WTC11 (cell line): ENCODE measurements around the gene GPR26. TPM values are rescaled to one million over a fixed set of nuclear protein-coding genes. Genes with fewer than 3 reads are reported as not detected.

Source experiments
- ATAC-seq: fragments of 200-7000 bp; cut with Tn5 transposase; 2 replicates; pipeline ENCODE4 v1.10.0; 2021; ENCODE audit warnings: mild to moderate bottlenecking, moderate library complexity
- CTCF ChIA-PET: fragments of 300-600 bp; sonication (Branson Sonifier 250); formaldehyde crosslinking; loops from one replicate; lab custom pipeline; 2021; ENCODE audit warnings: antibody characterized with exemption; lab: Charles Lee
- POLR2A ChIA-PET: fragments of 350-600 bp; sonication (Branson Sonifier 250); formaldehyde crosslinking; loops from one replicate; lab custom pipeline; 2021; ENCODE audit warnings: antibody characterized with exemption; lab: Charles Lee
- DNase-seq: peaks from one replicate; pipeline ENCODE4 v3.0.0; 2021; ENCODE audit warnings: low spot score
- H3K27ac Mint-ChIP-seq: 2 replicates; pipeline ENCODE4 v1.8.0; 2021; ENCODE audit warnings: mixed read lengths
- H3K27me3 Mint-ChIP-seq: 2 replicates; pipeline ENCODE4 v1.8.0; 2021; ENCODE audit warnings: low read depth, mild to moderate bottlenecking, moderate library complexity, mixed read lengths
- H3K36me3 Mint-ChIP-seq: 2 replicates; pipeline ENCODE4 v1.8.0; 2021; ENCODE audit warnings: mixed read lengths
- H3K4me1 Mint-ChIP-seq: 2 replicates; pipeline ENCODE4 v1.8.0; 2022; ENCODE audit warnings: mixed read lengths
- H3K4me3 Mint-ChIP-seq: 2 replicates; pipeline ENCODE4 v1.8.0; 2021; ENCODE audit warnings: mild to moderate bottlenecking, moderate library complexity, mixed read lengths
- H3K9me3 Mint-ChIP-seq: 2 replicates; pipeline ENCODE4 v1.8.0; 2021; ENCODE audit warnings: mixed read lengths
- CREB1 ChIP-seq: sonication (generic); formaldehyde crosslinking; IDR thresholded peaks from 2 replicates; pipeline ENCODE4 v1.8.0; 2023; ENCODE audit warnings: mild to moderate bottlenecking, missing genetic modification reagents
- FOXK1 ChIP-seq: sonication (generic); formaldehyde crosslinking; IDR thresholded peaks from 2 replicates; pipeline ENCODE4 v1.8.0; 2022; ENCODE audit warnings: mild to moderate bottlenecking, moderate library complexity, missing genetic modification reagents
- NR2C2 ChIP-seq: sonication (generic); formaldehyde crosslinking; IDR thresholded peaks from 2 replicates; pipeline ENCODE4 v1.8.0; 2022; ENCODE audit warnings: mild to moderate bottlenecking, missing genetic modification reagents
- SP1 ChIP-seq: sonication (generic); formaldehyde crosslinking; conservative IDR thresholded peaks from 2 replicates; pipeline ENCODE4 v1.8.1; 2022; ENCODE audit warnings: missing genetic modification reagents
- ZNF232 ChIP-seq: sonication (generic); formaldehyde crosslinking; IDR thresholded peaks from 2 replicates; pipeline ENCODE4 v1.8.0; 2022; ENCODE audit warnings: mild to moderate bottlenecking, missing genetic modification reagents
- ZNF263 ChIP-seq: sonication (generic); formaldehyde crosslinking; IDR thresholded peaks from 2 replicates; pipeline ENCODE4 v1.8.1; 2022; ENCODE audit warnings: low read depth, mild to moderate bottlenecking, moderate library complexity, missing genetic modification reagents
- ZNF671 ChIP-seq: fragments of 250-450 bp; sonication (Bioruptor Pico); IDR thresholded peaks from 2 replicates; pipeline ENCODE4 v1.8.0; 2021; ENCODE audit warnings: mild to moderate bottlenecking
- total RNA-seq: library from RNA; stranded (reverse); gene quantifications from 3 replicates; pipeline ENCODE4 v1.2.3, GENCODE V29; 2021
- TF ChIP-seq, protein P1 (sequence below): sonication (generic); formaldehyde crosslinking; IDR thresholded peaks from 2 replicates; pipeline ENCODE4 v1.8.0; 2023; ENCODE audit warnings: missing genetic modification reagents
- TF ChIP-seq, protein P2 (sequence below): sonication (generic); formaldehyde crosslinking; IDR thresholded peaks from 2 replicates; pipeline ENCODE4 v1.8.0; 2022; ENCODE audit warnings: mild to moderate bottlenecking, missing genetic modification reagents
- TF ChIP-seq, protein P3 (sequence below): fragments of 250-450 bp; sonication (Bioruptor Pico); IDR thresholded peaks from 2 replicates; pipeline ENCODE4 v1.9.0; 2021; ENCODE audit warnings: mild to moderate bottlenecking
- TF ChIP-seq, protein P4 (sequence below): fragments of 250-450 bp; sonication (Bioruptor Pico); conservative IDR thresholded peaks from 2 replicates; pipeline ENCODE4 v1.9.0; 2021; ENCODE audit warnings: mild to moderate bottlenecking
- TF ChIP-seq, protein P5 (sequence below): fragments of 200-600 bp; IDR thresholded peaks from 2 replicates; pipeline ENCODE4 v1.8.0; 2022; ENCODE audit warnings: antibody characterized with exemption
- TF ChIP-seq, protein P6 (sequence below): sonication (generic); formaldehyde crosslinking; IDR thresholded peaks from 2 replicates; pipeline ENCODE4 v1.8.0; 2022; ENCODE audit warnings: missing genetic modification reagents
- TF ChIP-seq, protein P7 (sequence below): fragments of 250-450 bp; sonication (Bioruptor Pico); IDR thresholded peaks from 2 replicates; pipeline ENCODE4 v1.9.0; 2021; ENCODE audit warnings: mild to moderate bottlenecking, borderline replicate concordance

The GPR26 gene
- total RNA-seq, 1 experiment from 2014 or later = 0.07 TPM

DNA sequence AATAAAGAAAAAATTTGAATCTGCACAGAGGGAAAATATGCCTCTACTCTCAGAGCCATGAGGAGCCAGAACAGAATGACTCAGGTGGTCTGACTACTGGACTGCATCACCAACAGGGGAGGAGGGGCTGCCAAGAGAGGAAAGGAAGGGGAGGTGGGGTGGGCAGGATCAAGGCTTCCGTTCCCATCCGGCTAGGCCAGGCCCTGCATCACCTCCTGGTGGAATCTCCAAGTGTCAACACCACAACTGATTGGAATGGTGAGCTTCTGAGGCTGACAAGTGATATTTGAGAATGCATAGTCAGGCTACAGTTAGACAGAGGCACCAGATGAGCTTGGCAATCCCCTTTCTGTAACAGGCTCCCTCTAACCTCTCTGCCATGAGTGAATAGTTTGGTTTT lies 10.4 kb upstream of the GPR26 start:
- Mint-ChIP-seq H3K4me3 (no peak overlapping the region), H3K27me3 (no peaks in the 10 kb centered on the region), H3K4me1 (peaks cover 16% of the 10 kb centered on the region), H3K36me3 (no peaks in the 10 kb centered on the region), H3K9me3 (peaks cover 5% of the 10 kb centered on the region; the same call in 1 of the 2 replicates), H3K27ac (no peak overlapping the region)
- DNase-seq (peak; percentile 76), ATAC-seq (peak; percentile 98)
- TF ChIP-seq ZNF232 (CRISPR knock-in tag) (no peak), ZNF671 (CRISPR knock-in tag) (no peak), NR2C2 (CRISPR knock-in tag) (no peak), FOXK1 (CRISPR knock-in tag) (peak; percentile 33; the same call in 1 of the 2 replicates), SP1 (CRISPR knock-in tag) (0 out of 2 replicates have a peak, but pooled peaks have one; percentile 36)
- TF ChIP-seq, protein P1, sequence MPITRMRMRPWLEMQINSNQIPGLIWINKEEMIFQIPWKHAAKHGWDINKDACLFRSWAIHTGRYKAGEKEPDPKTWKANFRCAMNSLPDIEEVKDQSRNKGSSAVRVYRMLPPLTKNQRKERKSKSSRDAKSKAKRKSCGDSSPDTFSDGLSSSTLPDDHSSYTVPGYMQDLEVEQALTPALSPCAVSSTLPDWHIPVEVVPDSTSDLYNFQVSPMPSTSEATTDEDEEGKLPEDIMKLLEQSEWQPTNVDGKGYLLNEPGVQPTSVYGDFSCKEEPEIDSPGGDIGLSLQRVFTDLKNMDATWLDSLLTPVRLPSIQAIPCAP (CRISPR knock-in tag) = no peak
- TF ChIP-seq, protein P2, sequence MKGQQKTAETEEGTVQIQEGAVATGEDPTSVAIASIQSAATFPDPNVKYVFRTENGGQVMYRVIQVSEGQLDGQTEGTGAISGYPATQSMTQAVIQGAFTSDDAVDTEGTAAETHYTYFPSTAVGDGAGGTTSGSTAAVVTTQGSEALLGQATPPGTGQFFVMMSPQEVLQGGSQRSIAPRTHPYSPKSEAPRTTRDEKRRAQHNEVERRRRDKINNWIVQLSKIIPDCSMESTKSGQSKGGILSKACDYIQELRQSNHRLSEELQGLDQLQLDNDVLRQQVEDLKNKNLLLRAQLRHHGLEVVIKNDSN = no peak
- TF ChIP-seq, protein P3, sequence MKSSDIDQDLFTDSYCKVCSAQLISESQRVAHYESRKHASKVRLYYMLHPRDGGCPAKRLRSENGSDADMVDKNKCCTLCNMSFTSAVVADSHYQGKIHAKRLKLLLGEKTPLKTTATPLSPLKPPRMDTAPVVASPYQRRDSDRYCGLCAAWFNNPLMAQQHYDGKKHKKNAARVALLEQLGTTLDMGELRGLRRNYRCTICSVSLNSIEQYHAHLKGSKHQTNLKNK (CRISPR knock-in tag) = no peak
- ChIA-PET CTCF (interaction anchor here (0.6 to 2.6 kb wide), 17 partner anchors 8 to 612 kb away, joined by 3 to 46 read pairs (median 5); partner anchors contain the start of gene GPR26), POLR2A (no interaction called here)

DNA sequence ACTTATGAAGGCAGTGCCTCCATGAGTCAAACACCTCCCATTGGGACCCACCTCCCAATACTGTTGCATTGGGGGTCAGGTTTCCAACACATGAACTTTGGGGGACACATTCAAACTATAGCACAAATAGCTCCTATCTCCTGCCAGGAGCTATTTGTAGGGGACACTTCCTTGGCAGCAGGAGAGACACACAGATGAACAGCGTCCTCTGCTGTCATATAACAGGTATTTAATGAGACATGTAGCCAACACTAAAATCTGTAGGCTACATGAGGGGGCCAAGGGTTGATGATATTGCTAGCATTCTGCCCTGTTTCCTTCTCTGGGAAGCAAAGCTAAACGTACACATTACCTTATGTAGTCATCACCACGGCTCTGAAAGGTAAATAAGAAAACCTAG lies 2.6 kb upstream of the GPR26 start:
- DNase-seq (no peak), ATAC-seq (peak; percentile 26)
- no peak overlapping the region for H3K4me3 Mint-ChIP-seq
- peaks cover 12% of the 10 kb centered on the region for H3K4me1 Mint-ChIP-seq
- no peak for TF ChIP-seq ZNF263 (CRISPR knock-in tag)
- TF ChIP-seq, protein P4, sequence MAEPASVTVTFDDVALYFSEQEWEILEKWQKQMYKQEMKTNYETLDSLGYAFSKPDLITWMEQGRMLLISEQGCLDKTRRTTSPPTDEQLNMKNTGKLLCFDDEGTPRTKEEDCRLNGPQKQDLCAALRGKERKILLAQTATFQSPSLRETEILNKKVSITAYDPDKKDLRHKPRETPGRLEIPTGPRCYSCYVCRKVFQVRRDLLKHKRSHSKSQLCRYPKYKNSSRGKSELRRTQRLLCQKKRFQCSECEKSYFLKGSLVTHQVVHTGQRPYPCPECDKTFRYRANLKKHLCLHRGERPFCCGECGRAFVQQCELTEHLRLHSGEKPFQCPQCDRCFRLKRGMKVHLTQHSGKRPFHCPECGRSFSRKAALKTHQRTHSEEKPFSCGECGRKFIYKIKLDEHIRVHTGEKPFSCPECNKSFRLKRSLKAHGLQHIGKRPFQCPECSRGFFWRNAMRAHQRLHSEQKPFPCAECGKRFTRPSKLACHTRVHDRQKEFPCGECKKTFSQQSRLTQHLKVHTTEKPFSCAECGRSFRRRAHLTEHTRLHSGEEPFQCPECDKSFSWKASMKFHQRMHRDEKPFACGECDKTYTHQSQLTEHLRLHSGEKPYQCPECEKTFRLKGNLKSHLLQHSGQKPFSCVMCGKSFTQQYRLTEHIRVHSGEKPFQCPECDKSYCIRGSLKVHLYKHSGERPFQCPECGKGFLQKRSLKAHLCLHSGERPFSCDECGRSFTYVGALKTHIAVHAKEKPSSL = no peak
- TF ChIP-seq, protein P5, sequence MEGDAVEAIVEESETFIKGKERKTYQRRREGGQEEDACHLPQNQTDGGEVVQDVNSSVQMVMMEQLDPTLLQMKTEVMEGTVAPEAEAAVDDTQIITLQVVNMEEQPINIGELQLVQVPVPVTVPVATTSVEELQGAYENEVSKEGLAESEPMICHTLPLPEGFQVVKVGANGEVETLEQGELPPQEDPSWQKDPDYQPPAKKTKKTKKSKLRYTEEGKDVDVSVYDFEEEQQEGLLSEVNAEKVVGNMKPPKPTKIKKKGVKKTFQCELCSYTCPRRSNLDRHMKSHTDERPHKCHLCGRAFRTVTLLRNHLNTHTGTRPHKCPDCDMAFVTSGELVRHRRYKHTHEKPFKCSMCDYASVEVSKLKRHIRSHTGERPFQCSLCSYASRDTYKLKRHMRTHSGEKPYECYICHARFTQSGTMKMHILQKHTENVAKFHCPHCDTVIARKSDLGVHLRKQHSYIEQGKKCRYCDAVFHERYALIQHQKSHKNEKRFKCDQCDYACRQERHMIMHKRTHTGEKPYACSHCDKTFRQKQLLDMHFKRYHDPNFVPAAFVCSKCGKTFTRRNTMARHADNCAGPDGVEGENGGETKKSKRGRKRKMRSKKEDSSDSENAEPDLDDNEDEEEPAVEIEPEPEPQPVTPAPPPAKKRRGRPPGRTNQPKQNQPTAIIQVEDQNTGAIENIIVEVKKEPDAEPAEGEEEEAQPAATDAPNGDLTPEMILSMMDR = peak; percentile 58
- no peak for TF ChIP-seq FOXK1 (CRISPR knock-in tag)
- TF ChIP-seq, protein P6, sequence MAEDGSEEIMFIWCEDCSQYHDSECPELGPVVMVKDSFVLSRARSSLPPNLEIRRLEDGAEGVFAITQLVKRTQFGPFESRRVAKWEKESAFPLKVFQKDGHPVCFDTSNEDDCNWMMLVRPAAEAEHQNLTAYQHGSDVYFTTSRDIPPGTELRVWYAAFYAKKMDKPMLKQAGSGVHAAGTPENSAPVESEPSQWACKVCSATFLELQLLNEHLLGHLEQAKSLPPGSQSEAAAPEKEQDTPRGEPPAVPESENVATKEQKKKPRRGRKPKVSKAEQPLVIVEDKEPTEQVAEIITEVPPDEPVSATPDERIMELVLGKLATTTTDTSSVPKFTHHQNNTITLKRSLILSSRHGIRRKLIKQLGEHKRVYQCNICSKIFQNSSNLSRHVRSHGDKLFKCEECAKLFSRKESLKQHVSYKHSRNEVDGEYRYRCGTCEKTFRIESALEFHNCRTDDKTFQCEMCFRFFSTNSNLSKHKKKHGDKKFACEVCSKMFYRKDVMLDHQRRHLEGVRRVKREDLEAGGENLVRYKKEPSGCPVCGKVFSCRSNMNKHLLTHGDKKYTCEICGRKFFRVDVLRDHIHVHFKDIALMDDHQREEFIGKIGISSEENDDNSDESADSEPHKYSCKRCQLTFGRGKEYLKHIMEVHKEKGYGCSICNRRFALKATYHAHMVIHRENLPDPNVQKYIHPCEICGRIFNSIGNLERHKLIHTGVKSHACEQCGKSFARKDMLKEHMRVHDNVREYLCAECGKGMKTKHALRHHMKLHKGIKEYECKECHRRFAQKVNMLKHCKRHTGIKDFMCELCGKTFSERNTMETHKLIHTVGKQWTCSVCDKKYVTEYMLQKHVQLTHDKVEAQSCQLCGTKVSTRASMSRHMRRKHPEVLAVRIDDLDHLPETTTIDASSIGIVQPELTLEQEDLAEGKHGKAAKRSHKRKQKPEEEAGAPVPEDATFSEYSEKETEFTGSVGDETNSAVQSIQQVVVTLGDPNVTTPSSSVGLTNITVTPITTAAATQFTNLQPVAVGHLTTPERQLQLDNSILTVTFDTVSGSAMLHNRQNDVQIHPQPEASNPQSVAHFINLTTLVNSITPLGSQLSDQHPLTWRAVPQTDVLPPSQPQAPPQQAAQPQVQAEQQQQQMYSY (CRISPR knock-in tag) = no peak
- TF ChIP-seq, protein P7, sequence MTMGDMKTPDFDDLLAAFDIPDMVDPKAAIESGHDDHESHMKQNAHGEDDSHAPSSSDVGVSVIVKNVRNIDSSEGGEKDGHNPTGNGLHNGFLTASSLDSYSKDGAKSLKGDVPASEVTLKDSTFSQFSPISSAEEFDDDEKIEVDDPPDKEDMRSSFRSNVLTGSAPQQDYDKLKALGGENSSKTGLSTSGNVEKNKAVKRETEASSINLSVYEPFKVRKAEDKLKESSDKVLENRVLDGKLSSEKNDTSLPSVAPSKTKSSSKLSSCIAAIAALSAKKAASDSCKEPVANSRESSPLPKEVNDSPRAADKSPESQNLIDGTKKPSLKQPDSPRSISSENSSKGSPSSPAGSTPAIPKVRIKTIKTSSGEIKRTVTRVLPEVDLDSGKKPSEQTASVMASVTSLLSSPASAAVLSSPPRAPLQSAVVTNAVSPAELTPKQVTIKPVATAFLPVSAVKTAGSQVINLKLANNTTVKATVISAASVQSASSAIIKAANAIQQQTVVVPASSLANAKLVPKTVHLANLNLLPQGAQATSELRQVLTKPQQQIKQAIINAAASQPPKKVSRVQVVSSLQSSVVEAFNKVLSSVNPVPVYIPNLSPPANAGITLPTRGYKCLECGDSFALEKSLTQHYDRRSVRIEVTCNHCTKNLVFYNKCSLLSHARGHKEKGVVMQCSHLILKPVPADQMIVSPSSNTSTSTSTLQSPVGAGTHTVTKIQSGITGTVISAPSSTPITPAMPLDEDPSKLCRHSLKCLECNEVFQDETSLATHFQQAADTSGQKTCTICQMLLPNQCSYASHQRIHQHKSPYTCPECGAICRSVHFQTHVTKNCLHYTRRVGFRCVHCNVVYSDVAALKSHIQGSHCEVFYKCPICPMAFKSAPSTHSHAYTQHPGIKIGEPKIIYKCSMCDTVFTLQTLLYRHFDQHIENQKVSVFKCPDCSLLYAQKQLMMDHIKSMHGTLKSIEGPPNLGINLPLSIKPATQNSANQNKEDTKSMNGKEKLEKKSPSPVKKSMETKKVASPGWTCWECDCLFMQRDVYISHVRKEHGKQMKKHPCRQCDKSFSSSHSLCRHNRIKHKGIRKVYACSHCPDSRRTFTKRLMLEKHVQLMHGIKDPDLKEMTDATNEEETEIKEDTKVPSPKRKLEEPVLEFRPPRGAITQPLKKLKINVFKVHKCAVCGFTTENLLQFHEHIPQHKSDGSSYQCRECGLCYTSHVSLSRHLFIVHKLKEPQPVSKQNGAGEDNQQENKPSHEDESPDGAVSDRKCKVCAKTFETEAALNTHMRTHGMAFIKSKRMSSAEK (CRISPR knock-in tag) = no peak
- no peak for TF ChIP-seq CREB1 (CRISPR knock-in tag)
- H3K27ac Mint-ChIP-seq = no peak overlapping the region
- ChIA-PET POLR2A (no interaction called here), CTCF (interaction anchor here (0.6 to 6.9 kb wide), 40 partner anchors 9 to 310 kb away, joined by 3 to 105 read pairs (median 4); no protein-coding TSS in a partner anchor)
- H3K27me3 Mint-ChIP-seq = peaks cover 48% of the 10 kb centered on the region
- peaks cover 2% of the 10 kb centered on the region; the same call in 1 of the 2 replicates for H3K36me3 Mint-ChIP-seq
- no peaks in the 10 kb centered on the region for H3K9me3 Mint-ChIP-seq
